K562 (cell line): ENCODE measurements around the gene LRRC26. TPM values are rescaled to one million over a fixed set of nuclear protein-coding genes. Genes with fewer than 3 reads are reported as not detected.

Experiments used
- CAMTA2 ChIP-seq: fragments of 250-450 bp; sonication (Bioruptor Pico); conservative IDR thresholded peaks from 2 replicates; pipeline ENCODE4 v1.5.1; 2022
- ESRRA ChIP-seq: fragments of 450-650 bp; IDR thresholded peaks from 2 replicates; pipeline ENCODE4 v1.6.1; 2014; ENCODE audit warnings: low read depth, mild to moderate bottlenecking, moderate library complexity, borderline replicate concordance
- HMGN3 ChIP-seq: IDR thresholded peaks from 2 replicates; pipeline ENCODE4 v1.6.1; 2011; ENCODE audit warnings: borderline replicate concordance, low read depth, mild to moderate bottlenecking, mixed read lengths, low read length; ENCODE audit not compliant: insufficient read length; ENCODE audit errors: extremely low read depth
- HNRNPH1 ChIP-seq: fragments of 200-400 bp; formaldehyde crosslinking; optimal IDR thresholded peaks from 2 replicates; pipeline ENCODE3; 2017; ENCODE audit warnings: low read depth, mild to moderate bottlenecking, low read length, moderate library complexity
- MCM7 ChIP-seq, 2 experiments: fragments of 450-650 bp; IDR thresholded peaks; 2 replicates each; pipeline ENCODE4 v1.6.1; 2016 to 2018
- NR3C1 ChIP-seq: sonication (generic); formaldehyde crosslinking; IDR thresholded peaks from 2 replicates; pipeline ENCODE4 v1.8.1; 2022; ENCODE audit warnings: missing genetic modification reagents
- RBFOX2 ChIP-seq: fragments of 200-400 bp; formaldehyde crosslinking; IDR thresholded peaks from 2 replicates; pipeline ENCODE4 v1.6.1; 2017; ENCODE audit warnings: low read depth, mild to moderate bottlenecking, low read length, moderate library complexity
- SIN3A ChIP-seq, 2 experiments: fragments of 150-350 bp in 1 of 2; IDR thresholded peaks; 2 replicates each; pipeline ENCODE4 v1.6.1; 2011 to 2016; ENCODE audit warnings: borderline replicate concordance in 2 of 2, low read depth in 2 of 2, low read length in 2 of 2, mild to moderate bottlenecking in 2 of 2, moderate library complexity in 2 of 2; ENCODE audit not compliant: control insufficient read depth in 1 of 2
- TRIM24 ChIP-seq, 2 experiments: fragments of 450-650 bp; IDR thresholded peaks; 2 replicates each; pipeline ENCODE4 v1.6.1; 2016
- XRCC5 ChIP-seq: fragments of 200-400 bp; formaldehyde crosslinking; IDR thresholded peaks from 2 replicates; pipeline ENCODE4 v1.6.1; 2017; ENCODE audit warnings: low read depth, mild to moderate bottlenecking, low read length
- ZNF134 ChIP-seq: fragments of 250-450 bp; sonication (Bioruptor Pico); conservative IDR thresholded peaks from 2 replicates; pipeline ENCODE4 v1.4.0; 2020
- ZNF174 ChIP-seq: fragments of 250-450 bp; sonication (Bioruptor Pico); IDR thresholded peaks from 2 replicates; pipeline ENCODE4 v1.4.0; 2020; ENCODE audit warnings: mild to moderate bottlenecking
- ZNF175 ChIP-seq: fragments of 200-800 bp; sonication (Bioruptor generic); IDR thresholded peaks from 2 replicates; pipeline ENCODE4 v1.6.1; 2016; ENCODE audit warnings: low read depth, mild to moderate bottlenecking, missing genetic modification characterization, missing compliant biosample characterization
- ZNF395 ChIP-seq: fragments of 200-800 bp; sonication (Bioruptor generic); IDR thresholded peaks from 2 replicates; pipeline ENCODE4 v1.6.1; 2017; ENCODE audit warnings: missing genetic modification characterization, missing compliant biosample characterization
- ZNF76 ChIP-seq: fragments of 250-450 bp; sonication (Bioruptor Pico); IDR thresholded peaks from 2 replicates; pipeline ENCODE4 v1.4.0; 2020; ENCODE audit warnings: mild to moderate bottlenecking, moderate library complexity, borderline replicate concordance
- polyA plus RNA-seq, 8 experiments: library from polyadenylated mRNA; depleted of rRNA in 4 of 8; stranded (reverse) in 5 of 8; unstranded in 3 of 8; fragments of >200 nt; fragmentation: Nextera tagmentation in 2 of 8; fragmentation: Illumina TruSeq in 1 of 8; extraction: Ambion mirVana in 2 of 8; extraction: Trizol in 1 of 8; gene quantifications; 2 replicates each; pipeline versions ENCODE4 v1.2.1 to v1.2.3, GENCODE V29; 2011 to 2014; ENCODE audit warnings: inconsistent platforms in 1 of 8, missing spikeins in 1 of 8
- total RNA-seq, 7 experiments: library from RNA; depleted of rRNA in 6 of 7; stranded (reverse); fragments of >200 nt in 6 of 7; fragmentation: Illumina TruSeq in 2 of 7; extraction: Trizol in 2 of 7; gene quantifications; 2 replicates each; pipeline versions ENCODE4 v1.2.1 to v1.2.3, GENCODE V29; 2011 to 2021; ENCODE audit warnings: low replicate concordance in 1 of 7
- TF ChIP-seq, protein P1 (sequence below): fragments of 450-650 bp; IDR thresholded peaks from 2 replicates; pipeline ENCODE4 v1.6.1; 2017; ENCODE audit warnings: antibody characterized with exemption
- TF ChIP-seq, protein P2 (sequence below): IDR thresholded peaks from 2 replicates; pipeline ENCODE4 v1.6.1; 2011; ENCODE audit not compliant: insufficient read length; ENCODE audit errors: extremely low read depth
- TF ChIP-seq, protein P3 (sequence below): fragments of 200-800 bp; sonication (Bioruptor generic); IDR thresholded peaks from 2 replicates; pipeline ENCODE4 v1.6.1; 2017; ENCODE audit warnings: missing genetic modification characterization, missing compliant biosample characterization

Gene LRRC26
- total and polyA plus RNA-seq, 9 of the 15 experiments (the other 6 are each of a cell fraction or from before 2014, with no cell fraction given) = not detected

- TF ChIP-seq ZNF395 (CRISPR knock-in tag) = no peak
- TF ChIP-seq ZNF76 (CRISPR knock-in tag) = no peak
- no peak for TF ChIP-seq HMGN3
- TF ChIP-seq SIN3A (IDR thresholded peaks at IDR 0.05; ENCODE audit: borderline replicate concordance in 2 of 2, control insufficient read depth in 1 of 2, low read depth in 2 of 2, low read length in 2 of 2) = peak; percentile 23 to 63; a peak in 2 of 4 replicates
- TF ChIP-seq ZNF175 (CRISPR knock-in tag) = no peak
- TF ChIP-seq NR3C1 (CRISPR knock-in tag) = no peak
- TF ChIP-seq ZNF134 (CRISPR knock-in tag) = no peak
- TF ChIP-seq, protein P1, sequence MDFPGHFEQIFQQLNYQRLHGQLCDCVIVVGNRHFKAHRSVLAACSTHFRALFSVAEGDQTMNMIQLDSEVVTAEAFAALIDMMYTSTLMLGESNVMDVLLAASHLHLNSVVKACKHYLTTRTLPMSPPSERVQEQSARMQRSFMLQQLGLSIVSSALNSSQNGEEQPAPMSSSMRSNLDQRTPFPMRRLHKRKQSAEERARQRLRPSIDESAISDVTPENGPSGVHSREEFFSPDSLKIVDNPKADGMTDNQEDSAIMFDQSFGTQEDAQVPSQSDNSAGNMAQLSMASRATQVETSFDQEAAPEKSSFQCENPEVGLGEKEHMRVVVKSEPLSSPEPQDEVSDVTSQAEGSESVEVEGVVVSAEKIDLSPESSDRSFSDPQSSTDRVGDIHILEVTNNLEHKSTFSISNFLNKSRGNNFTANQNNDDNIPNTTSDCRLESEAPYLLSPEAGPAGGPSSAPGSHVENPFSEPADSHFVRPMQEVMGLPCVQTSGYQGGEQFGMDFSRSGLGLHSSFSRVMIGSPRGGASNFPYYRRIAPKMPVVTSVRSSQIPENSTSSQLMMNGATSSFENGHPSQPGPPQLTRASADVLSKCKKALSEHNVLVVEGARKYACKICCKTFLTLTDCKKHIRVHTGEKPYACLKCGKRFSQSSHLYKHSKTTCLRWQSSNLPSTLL = no peak
- TF ChIP-seq CAMTA2 = no peak
- TF ChIP-seq MCM7 (IDR thresholded peaks at IDR 0.05) = no peak
- peak; percentile 32; the same call in 1 of the 2 replicates for TF ChIP-seq RBFOX2
- no peak for TF ChIP-seq ZNF174 (CRISPR knock-in tag)
- 0 out of 4 replicates have a peak, but pooled peaks of 1 of the 2 experiments have one; percentile 17 for TF ChIP-seq TRIM24 (IDR thresholded peaks at IDR 0.05)
- TF ChIP-seq HNRNPH1 = no peak
- TF ChIP-seq, protein P2, sequence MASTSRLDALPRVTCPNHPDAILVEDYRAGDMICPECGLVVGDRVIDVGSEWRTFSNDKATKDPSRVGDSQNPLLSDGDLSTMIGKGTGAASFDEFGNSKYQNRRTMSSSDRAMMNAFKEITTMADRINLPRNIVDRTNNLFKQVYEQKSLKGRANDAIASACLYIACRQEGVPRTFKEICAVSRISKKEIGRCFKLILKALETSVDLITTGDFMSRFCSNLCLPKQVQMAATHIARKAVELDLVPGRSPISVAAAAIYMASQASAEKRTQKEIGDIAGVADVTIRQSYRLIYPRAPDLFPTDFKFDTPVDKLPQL = no peak
- TF ChIP-seq XRCC5 = no peak
- TF ChIP-seq, protein P3, sequence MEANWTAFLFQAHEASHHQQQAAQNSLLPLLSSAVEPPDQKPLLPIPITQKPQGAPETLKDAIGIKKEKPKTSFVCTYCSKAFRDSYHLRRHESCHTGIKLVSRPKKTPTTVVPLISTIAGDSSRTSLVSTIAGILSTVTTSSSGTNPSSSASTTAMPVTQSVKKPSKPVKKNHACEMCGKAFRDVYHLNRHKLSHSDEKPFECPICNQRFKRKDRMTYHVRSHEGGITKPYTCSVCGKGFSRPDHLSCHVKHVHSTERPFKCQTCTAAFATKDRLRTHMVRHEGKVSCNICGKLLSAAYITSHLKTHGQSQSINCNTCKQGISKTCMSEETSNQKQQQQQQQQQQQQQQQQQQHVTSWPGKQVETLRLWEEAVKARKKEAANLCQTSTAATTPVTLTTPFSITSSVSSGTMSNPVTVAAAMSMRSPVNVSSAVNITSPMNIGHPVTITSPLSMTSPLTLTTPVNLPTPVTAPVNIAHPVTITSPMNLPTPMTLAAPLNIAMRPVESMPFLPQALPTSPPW (CRISPR knock-in tag) = no peak
- TF ChIP-seq ESRRA = no peak
Measured at GRCh38 chr9:137127301-137128157, 42.3 kb downstream of the LRRC26 start (continued).
